Fibroblast of skin of scalp (primary cell): ENCODE measurements around the gene SMCO4.
"Not testable (repeated sequence)": the region's sequence is repeated elsewhere in the genome, so short reads cannot be mapped to it uniquely, and the experiment has no call there.

Source experiments
- DNase-seq: peaks from one replicate; pipeline ENCODE4 v3.0.0-alpha.2; 2013

Gene SMCO4

DNA sequence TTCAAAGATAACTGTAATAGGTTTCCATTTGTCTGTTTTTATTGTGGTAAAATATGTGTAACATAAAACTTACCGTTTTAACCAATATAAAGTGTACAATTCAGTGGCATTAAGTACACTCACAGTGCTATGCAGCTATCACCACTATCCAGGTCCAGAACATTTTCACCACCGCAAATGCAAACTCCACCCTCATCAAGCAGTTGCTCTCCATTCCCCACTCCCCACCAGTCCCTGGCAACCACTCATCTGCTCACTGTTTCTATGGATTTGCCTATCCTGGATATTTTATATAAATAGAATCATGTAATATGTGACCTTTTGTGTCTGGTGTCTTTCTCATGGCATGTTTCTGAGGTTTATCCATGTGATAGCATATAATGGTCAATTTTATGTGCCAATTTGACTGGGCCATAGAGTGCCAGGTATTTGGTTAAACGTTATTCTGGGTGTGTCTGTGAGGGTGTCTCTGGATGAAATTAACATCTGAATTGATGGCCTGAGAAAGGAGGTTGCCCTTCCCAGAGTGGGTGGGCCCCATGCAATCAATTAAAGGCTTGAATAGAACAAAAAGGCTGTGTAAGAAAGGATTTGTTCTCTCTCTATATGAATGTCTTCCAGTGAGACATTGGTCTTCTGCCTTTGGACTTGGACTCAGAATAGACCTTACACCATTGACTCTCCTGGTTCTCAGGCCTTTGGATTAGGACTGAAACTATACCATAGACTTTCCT, 17.2 kb upstream of the SMCO4 start:
- no peak for DNase-seq

DNA sequence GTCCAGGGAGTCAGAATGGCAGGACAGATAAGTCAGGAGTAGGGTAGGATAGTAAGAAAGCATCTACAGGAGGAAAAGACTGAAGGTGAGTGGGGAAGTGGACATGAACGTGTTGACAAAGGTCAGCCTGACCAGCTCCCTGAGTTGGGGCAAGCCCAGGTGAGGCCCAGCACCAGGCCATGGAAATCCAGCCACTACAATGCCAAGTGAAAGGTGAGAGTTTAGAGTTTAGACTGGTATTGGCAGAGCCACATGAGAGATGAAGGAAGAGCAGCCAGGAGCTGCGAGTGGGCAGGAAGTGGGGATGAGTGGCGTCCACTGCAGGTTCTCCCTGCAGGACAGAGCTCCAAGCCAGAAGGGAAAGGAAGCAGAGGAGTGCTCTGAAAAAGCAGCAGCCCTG, 16.5 kb upstream of the SMCO4 start:
- DNase-seq, result no peak

DNA sequence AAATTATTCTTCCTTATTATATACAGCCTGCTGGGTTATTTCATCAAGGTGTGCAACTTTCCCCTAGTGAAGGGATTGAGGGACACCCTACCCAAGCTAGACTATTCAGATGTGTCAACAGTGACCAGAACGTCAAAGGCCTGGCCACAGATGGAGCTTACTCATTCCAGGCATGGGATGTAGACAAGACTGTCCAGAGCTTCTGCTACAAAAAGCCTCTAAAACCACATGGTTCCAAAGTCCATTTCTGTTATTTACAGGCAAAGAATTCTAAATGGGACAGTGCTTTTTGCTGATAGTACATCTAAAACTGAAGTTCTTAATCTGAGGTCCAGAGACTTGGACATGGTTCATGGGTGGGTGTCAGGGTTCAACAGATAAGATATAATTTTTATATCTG, 9.7 kb upstream of the SMCO4 start:
- no peak for DNase-seq

DNA sequence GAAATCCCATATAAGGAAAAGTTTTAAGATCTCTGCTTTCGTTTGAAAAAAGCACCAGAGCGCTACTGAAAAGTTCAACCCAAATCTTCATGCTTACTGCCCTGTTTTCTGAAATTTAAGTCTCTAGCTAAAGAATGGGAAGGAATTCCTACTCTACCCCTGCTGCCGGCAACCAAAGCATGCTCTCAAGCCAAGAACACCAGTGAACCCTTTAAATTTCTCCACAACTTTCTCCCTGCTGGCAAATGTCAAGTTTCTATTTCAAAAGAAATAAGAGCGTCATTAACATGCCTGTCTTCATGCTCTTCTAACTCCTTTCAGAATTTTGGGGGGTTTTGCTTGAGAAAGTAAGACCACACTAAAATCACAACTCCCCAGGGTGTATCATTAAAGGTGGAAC, 6.8 kb upstream of the SMCO4 start:
- DNase-seq, result no peak

DNA sequence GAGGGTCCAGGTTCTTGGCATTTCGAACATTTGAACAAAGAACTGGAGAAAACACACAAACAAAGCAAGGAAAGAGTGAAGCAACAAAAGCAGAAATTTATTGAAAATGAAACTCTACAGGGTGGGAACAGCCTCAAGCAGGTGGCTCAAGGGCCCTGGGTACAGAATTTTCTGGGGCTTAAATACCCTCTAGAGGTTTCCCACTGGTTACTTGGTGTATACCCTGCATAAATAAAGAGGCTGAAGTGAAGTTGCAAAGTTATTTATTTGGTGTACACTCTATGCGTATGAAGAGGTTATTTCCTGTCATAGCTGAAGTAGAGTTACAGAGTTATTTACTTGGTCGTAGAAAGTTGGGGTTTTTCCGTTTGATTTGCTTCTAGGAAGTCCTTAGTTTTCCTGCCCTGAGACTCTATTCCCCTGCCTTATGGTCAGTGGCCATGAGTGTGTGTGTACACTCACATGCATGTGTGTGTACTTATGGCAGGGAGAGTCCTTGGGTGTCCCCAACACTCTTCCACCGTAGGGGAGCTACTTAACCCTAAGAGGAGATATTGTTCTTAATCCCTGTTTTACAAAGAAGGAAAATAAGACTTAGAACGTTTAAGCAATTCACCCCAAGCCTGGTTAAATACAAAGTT, 5.6 kb upstream of the SMCO4 start:
- DNase-seq, result no peak

DNA sequence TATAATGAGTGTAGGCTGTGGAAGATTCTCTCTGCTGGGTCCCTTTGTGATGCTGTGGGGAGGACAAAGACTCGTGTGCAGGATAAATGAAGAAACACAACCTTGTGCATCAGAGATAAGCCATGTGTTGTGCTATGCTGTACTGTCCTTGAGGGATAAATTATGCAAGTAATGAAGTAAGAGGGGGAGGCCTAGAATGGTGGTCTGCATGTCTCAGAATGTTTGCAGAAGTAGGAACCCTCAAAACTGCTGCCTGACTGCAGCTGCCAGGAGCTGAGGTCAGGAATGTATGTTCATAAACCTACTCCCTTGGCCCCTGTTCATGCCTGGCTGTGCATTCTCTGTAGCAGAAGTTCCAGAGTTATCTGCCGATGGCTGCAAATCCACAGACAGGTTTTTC, 4.6 kb upstream of the SMCO4 start:
- DNase-seq, result no peak

DNA sequence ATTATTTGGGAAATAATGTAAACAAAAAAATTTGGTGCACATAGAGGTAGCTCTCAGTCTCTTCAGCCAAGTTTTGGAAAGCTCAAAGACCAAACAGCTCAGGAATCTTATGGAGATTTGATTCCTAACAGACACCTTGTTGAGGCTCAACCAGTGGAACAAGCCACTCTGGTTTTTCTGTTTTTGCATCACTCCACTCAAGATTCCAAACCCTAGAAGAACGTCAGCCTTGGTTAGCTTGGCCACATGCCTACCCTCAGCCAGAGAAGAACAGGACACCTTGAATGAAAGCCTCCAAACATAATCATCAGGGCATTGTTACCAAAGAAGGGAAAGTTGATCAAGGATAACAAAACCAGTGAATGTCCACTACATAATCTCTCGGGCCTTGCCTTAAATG, 3.8 kb upstream of the SMCO4 start:
- DNase-seq, result no peak

DNA sequence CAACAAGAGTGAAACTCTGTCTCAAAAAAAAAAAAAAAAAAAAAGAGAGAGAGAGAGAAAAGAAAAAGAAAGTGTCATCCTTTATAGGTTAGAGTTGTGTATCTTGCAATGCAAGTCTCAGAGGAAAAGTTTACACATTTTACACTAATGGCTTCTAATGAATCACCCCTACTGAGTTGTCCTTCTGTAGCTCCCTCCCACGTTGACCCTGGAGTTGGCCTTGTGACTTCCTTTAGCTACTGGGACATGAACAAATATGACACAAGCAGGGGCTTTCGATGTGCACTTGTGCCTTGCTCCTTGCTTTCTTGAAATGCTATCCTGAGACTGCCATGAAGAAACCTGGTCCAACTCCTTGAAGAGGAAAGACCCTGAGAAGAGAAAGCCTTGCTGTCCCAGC, 2.4 kb upstream of the SMCO4 start:
- no peak for DNase-seq

DNA sequence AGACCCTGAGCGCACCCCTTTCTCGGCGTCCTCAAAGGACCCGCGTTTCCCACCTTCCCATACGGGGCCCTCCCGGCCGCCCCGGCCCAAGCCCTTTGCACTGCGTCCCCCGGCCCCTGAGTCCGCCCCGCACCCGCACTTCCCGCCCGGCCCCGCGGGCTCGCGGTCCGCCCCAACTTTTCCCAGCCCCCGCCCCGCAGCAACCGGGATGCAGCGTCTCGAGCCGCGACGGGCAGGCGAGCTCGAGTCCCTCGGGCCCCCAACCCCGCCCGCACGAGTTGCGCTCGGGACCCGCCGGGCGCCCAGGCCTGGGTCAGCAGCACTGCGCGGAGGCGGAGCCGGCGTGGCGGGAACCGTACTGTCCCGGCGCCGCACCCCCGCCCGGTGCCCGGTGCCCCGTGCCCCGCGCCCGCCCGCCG, 371 bp downstream of the SMCO4 start:
- no peak for DNase-seq

DNA sequence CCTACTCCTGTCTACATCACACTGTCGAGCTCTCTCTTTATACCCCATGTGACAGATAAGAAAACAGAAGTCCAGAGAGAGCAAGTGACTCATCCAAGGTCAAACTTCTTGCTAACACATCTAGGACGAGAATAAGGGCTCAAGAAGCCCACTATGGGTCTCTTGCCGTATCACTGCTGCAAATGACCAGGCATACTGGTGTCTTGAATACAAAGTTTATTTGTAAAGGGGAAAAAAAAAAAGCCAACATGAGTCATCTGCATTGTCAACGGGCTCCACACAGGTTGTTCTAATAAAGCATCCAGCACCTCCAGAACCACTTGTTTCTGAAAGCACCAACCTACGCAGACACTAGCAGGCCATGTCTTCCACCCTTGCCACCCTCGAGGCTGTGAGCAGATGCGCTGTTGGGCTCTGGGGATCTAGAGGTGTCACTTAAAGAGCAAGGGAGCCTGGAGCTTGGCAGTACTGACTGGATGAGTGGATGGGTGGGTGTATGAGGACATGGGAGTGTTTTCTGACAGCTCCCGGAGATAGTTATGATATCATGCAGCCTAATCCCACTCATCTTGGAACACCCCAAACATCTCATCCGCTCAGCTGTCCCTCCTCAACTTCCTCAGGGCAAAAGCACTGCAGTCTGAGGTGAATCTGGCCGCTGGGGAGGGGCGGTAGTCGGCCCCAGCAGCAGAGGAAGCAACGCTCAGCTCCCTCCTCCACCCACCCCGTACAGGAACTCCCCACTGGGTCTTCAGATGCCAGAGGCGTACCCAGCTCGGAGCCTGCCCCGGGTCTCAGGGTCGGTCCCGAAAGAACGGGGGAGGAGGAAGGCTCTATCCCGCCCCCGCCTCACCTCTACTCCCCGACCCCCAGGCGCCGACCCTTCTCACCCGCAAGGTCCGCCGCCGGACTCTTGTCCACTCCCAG, 1.0 kb downstream of the SMCO4 start:
- peak; percentile 39 for DNase-seq

DNA sequence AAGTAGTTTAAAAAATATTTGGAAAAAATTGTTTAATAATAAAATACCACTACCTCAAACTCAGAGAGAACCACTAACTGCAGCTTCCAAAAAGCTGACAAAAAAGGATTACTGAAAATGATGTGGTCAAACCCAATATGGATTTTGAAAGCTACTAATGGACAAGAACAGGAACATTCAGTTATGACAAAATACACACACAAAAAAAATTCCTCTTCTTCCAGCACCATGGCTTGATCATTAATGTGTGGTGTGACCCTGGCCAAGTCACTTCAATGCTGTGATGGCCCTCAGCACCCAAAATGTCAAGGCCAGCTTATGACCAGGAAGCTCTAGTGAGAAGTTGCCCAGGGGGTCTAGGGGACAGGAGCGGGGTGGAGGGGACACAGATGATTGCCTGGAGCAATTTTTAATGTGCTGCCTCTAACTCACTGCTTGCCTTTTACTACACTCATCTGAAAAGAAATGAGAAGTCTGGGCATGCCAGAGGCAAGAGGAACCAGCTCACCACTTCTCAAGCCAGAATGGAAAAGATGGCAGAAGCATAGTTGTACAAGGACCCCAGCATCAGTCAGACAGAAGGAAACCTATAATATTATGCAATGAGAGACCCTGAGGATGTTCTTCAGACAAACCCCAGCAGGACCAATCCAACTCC, 2.2 kb downstream of the SMCO4 start:
- no peak for DNase-seq

DNA sequence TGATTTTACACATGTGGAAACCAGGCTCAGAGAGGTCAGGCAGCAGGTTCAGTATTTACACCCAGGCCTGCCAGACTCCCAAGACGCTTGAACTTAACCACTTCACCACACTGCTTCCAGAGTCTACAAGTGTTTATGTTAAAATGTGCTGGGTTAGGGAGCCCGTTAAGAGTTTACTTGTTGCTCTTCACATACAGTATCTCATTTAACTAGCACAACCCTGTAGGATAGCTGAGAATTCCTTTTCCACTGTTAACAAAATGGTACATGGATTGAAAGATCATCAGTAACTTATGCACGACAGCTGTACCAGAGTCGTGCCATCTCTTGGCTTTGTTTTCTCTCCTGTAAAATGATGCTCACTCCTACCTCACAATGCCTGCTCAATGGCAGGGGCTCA, 2.9 kb downstream of the SMCO4 start:
- DNase-seq, result no peak

DNA sequence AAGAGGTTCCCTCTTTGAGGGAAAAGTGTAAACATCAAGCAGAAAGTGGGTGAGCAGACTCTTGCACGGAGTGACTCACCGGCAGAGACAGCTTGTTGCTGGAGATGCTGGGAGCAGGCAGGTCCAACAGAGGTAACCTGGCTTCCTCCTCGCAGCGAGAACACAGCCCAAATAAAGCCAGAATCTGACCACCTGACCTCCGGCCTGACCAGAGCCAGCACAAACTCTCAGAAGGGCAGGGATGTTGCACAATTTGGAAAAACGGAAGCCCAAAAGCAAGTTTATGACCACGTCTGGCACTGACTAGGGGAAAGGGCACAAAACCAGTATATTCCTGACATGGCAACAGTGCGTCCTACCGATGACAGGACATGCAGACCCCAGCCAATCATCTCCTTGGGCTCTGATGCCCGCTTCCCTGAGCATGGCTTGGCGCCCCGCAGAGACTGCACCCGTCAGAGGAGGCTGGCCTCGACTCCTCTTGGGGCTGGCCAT, 5.4 kb downstream of the SMCO4 start:
- no peak for DNase-seq

DNA sequence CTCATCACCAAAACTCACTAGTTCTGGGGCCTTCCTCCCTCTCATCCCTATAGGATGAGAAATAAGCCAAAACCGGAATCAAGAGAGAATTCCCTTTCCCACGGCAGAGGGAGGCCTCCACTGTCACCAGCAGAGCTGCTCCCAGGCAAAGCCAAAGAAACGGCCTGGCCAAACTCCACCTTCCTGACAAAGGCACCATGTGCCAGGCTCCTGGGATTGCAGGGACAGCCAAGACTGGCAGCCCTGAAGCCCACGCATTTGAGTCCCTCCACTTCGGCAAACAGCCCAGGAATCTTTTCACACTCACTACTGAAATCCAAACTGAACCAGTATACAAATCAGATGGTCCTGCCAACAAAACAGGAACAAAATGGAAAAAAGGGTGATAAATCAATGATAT, 6.1 kb downstream of the SMCO4 start:
- no peak for DNase-seq

DNA sequence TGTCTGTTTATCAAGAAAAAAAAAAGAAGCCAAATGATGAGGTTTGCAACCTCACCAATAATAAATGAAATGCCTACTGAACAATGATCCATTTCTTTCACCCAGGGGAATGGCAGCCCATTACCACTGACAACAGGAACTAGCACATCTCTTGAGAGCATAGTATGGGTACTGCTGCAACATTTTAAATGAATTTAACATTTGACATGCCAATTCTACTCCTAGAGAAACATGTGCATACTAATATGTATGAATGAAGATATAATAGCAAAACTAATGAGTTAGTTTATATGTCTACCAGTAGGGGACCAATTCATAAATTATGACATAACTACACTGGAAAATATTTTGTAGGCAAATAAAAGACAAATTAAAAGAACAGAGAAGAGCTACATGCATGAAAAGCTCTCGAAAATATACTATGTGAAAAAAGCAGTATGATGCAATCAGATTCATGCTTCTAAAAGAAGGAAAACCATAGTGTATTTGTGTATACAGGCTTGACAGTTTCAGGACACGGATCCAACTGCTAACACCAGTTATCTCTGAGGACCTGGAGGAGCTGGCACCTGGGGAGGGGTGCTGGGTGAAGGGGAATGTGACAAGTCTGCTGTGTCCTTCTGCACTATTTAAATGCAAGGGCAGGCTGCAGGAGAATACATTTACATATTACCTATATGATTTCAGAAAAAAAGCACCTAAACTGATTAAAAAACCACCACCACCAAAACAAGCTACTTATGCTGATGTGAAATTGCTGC, 6.9 kb downstream of the SMCO4 start:
- no peak for DNase-seq

DNA sequence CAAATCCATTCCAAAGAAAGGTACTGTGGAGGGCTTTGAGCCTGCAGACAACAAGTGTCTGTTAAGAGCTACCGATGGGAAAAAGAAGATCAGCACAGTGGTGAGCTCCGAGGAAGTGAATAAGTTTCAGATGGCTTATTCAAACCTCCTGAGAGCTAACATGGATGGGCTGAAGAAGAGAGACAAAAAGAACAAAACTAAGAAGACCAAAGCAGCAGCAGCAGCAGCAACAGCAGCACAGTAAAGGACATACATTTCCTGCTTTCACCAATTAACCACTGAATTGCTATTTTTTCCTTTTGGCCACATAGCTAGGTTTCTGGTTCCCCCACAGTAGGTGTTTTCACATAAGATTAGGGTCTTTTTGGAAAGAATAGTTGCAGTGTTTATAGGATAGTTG, 7.6 kb downstream of the SMCO4 start:
- DNase-seq, result not testable (repeated sequence)

DNA sequence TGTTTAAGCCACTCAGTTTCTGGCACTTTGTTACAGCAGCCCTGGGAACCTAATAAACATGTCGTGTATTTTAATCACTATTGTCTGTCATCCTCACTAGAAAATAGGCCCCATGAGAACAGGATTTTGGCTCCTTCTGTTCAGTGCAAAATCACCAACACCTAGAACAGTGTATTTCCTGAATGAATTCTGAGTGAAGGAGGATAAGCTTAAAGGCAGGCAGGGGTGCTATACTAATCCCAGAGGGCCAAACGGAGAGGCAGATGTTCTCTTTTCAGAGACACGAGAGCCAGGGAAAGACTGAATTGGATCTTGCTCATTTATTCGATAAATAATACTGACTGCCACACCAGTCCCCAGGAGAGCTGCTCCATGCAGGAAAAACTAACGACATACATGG, 10.4 kb downstream of the SMCO4 start:
- no peak for DNase-seq

DNA sequence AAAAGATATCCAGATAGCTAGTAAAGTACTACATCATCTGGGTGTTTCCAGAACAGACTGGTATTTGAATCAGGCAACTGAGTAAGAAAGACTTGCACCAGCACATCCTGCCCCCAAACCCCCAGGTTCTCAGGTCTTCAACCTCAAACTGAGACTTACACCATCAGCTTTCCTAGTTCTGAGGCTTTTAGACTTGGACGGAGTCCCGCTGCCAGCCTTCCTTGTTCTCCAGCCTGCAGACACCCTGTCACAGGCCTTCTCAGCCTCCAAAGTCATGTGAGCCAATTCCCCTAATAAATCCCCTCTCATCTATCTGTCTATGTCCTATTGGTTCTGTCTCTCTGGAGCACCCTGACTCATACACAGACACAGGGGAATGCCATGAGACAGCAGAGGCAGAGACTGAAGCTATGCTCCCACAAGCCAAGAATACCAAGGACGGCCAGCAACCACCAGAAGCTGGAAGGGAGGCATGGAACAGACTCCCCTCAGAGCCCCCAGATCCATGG, 10.9 kb downstream of the SMCO4 start:
- DNase-seq, result peak; percentile 58

DNA sequence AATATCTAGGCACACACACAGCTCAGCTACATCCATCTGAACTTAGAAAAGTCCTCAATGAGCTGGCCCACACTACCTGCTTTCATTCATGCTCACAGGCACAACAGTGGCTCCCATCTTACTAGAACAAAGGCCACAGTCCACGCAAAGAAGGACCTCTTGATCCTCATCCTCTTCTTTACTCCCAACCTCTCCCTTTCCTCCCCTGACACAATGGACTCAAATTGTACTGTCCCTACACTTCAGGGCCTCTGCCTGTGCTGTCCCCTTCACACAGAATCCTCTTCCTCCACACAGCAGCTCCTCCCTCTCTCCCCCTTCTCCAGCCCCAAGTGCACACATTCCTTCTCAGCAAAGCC, 12.7 kb downstream of the SMCO4 start:
- no peak for DNase-seq

DNA sequence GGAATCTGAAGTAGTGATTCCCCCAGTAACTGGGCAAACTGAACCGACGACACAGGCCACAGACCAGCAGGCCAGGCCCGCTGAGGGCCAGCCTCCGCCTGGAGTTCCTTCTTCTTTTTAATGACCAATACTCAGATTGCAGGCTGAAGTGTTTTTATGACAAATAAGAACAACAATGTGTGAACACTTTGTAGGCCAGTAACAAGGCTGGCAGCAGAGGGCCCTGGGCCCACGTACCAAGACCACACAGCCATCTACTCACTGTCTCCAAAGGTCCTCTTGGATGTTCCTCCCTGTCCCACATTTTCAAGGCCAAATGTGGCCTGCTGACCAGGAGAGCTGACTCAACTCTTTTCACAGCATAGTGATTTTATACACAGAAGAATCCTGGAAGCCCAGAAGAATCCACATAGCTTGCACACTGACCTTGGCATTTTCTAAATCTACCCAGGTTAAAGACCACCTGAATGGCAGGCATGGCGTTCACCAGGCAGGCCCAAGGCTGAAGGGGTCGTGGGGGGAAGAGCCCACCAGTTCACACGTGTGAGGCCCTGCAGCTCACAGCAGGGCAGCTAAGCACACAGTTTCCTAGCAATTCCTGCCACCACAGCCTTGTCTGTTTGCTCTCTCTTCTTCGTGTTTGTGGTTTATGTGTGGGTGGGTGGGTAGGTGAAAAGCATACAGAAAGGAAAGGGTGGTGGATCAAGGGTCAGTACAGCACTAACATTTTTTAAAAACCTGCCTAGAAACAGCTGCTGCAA, 13.3 kb downstream of the SMCO4 start:
- DNase-seq, result no peak
